IMR-90 (cell line): ENCODE results near the gene GNL1. TPM values are rescaled to one million over a fixed set of nuclear protein-coding genes. Genes with fewer than 3 reads are reported as not detected.

ENCODE experiments used
- ATAC-seq: fragments of 200-7000 bp; cut with Tn5 transposase; 2 replicates; pipeline ENCODE4 v1.9.1; 2020; ENCODE audit warnings: low read depth, mild to moderate bottlenecking, moderate library complexity
- BruUV-seq: library from RNA; stranded (reverse); fragments of 400-500 nt; replicated peaks from 2 replicates; lab custom pipeline; 2021; lab: Mats Ljungman, UMichigan
- CTCF ChIA-PET: fragments of 300-600 bp; formaldehyde crosslinking; extraction: SDS; loops from one replicate; lab custom pipeline; 2021; ENCODE audit warnings: antibody characterized with exemption; lab: Yijun Ruan, JAX
- POLR2A ChIA-PET: fragments of 300-600 bp; sonication (Branson Sonifier 250); formaldehyde crosslinking; loops from one replicate; lab custom pipeline; 2022; ENCODE audit warnings: antibody characterized with exemption; ENCODE audit not compliant: unreplicated experiment; lab: Charles Lee
- DNase-seq: peaks from one replicate; pipeline ENCODE4 v3.0.0; 2013
- H2AFZ ChIP-seq: replicated peaks from 2 replicates; pipeline ENCODE3; 2013; ENCODE audit warnings: low read length, mild to moderate bottlenecking; ENCODE audit not compliant: poor library complexity
- H2AK5ac ChIP-seq: 2 replicates; pipeline ENCODE4 v1.6.1; 2013; ENCODE audit warnings: low read depth, low read length, inconsistent platforms
- H2AK9ac ChIP-seq: replicated peaks from 2 replicates; pipeline ENCODE3; 2013; ENCODE audit warnings: mild to moderate bottlenecking, low read depth, low read length, moderate library complexity; ENCODE audit not compliant: poor library complexity
- H2BK120ac ChIP-seq: 2 replicates; pipeline ENCODE4 v1.6.1; 2013; ENCODE audit warnings: low read depth, low read length, inconsistent platforms
- H2BK15ac ChIP-seq: 3 replicates; pipeline ENCODE4 v1.6.1; 2013; ENCODE audit warnings: low read depth, low read length, inconsistent platforms
- H2BK20ac ChIP-seq: 2 replicates; pipeline ENCODE4 v1.6.1; 2013; ENCODE audit warnings: low read depth, mild to moderate bottlenecking, inconsistent platforms, low read length, moderate library complexity
- H2BK5ac ChIP-seq: 2 replicates; pipeline ENCODE4 v1.6.1; 2013; ENCODE audit warnings: mild to moderate bottlenecking, low read depth, low read length, inconsistent platforms; ENCODE audit not compliant: poor library complexity, severe bottlenecking
- H3K14ac ChIP-seq: replicated peaks from 2 replicates; pipeline ENCODE4 v1.6.1; 2013; ENCODE audit warnings: low read depth, low read length, inconsistent platforms
- H3K18ac ChIP-seq: 2 replicates; pipeline ENCODE4 v1.6.1; 2013; ENCODE audit warnings: low read depth, low read length, control low read depth
- H3K23ac ChIP-seq: 2 replicates; pipeline ENCODE4 v1.6.1; 2013; ENCODE audit warnings: low read depth, low read length, inconsistent platforms
- H3K27ac ChIP-seq: 2 replicates; pipeline ENCODE4 v1.5.1; 2013; ENCODE audit warnings: mild to moderate bottlenecking, control low read depth, low read length; ENCODE audit not compliant: insufficient read depth
- H3K27me3 ChIP-seq: 2 replicates; pipeline ENCODE4 v1.6.1; 2013; ENCODE audit warnings: low read length; ENCODE audit not compliant: control insufficient read depth, insufficient read depth
- H3K36me3 ChIP-seq: 2 replicates; pipeline ENCODE4 v1.6.1; 2013; ENCODE audit warnings: low read length, mixed read lengths; ENCODE audit not compliant: control insufficient read depth, insufficient read depth
- H3K4ac ChIP-seq: 2 replicates; pipeline ENCODE4 v1.6.1; 2013; ENCODE audit warnings: low read depth, low read length, inconsistent platforms
- H3K4me1 ChIP-seq: 2 replicates; pipeline ENCODE4 v1.6.1; 2013; ENCODE audit warnings: low read length, mixed read lengths; ENCODE audit not compliant: control insufficient read depth, insufficient read depth
- H3K4me2 ChIP-seq: 2 replicates; pipeline ENCODE4 v1.6.1; 2013; ENCODE audit warnings: low read depth, mild to moderate bottlenecking, control low read depth, low read length, moderate library complexity
- H3K4me3 ChIP-seq: 2 replicates; pipeline ENCODE4 v1.5.1; 2013; ENCODE audit warnings: low read depth, mild to moderate bottlenecking, control low read depth, low read length, moderate library complexity; ENCODE audit not compliant: insufficient read depth
- H3K56ac ChIP-seq: 2 replicates; pipeline ENCODE4 v1.6.1; 2013; ENCODE audit warnings: low read length, inconsistent platforms; ENCODE audit not compliant: insufficient read depth; ENCODE audit errors: extremely low read depth
- H3K79me1 ChIP-seq, 2 experiments: 2 replicates each; pipeline ENCODE4 v1.6.1; 2013; ENCODE audit warnings: low read length in 2 of 2, inconsistent platforms in 1 of 2, low read depth in 1 of 2
- H3K9ac ChIP-seq: 2 replicates; pipeline ENCODE4 v1.6.1; 2013; ENCODE audit warnings: low read depth, low read length, control low read depth
- H3K9me1 ChIP-seq: 2 replicates; pipeline ENCODE4 v1.6.1; 2013; ENCODE audit warnings: low read length, inconsistent platforms; ENCODE audit not compliant: insufficient read depth
- H3K9me3 ChIP-seq: 2 replicates; pipeline ENCODE4 v1.6.1; 2013; ENCODE audit warnings: low read length; ENCODE audit not compliant: control insufficient read depth, insufficient read depth
- H4K20me1 ChIP-seq: 2 replicates; pipeline ENCODE4 v1.6.1; 2013; ENCODE audit warnings: low read length, inconsistent platforms; ENCODE audit not compliant: insufficient read depth
- H4K5ac ChIP-seq: 2 replicates; pipeline ENCODE4 v1.6.1; 2013; ENCODE audit warnings: mild to moderate bottlenecking, low read depth, low read length, control low read depth
- H4K8ac ChIP-seq, 2 experiments: 2 replicates each; pipeline ENCODE4 v1.6.1; 2013; ENCODE audit warnings: low read depth in 2 of 2, low read length in 2 of 2, control low read depth in 1 of 2, inconsistent platforms in 1 of 2
- H4K91ac ChIP-seq: 2 replicates; pipeline ENCODE4 v1.6.1; 2013; ENCODE audit warnings: low read depth, low read length, inconsistent platforms; ENCODE audit not compliant: insufficient read depth
- CTCF ChIP-seq: conservative IDR thresholded peaks from 2 replicates; pipeline ENCODE4 v1.5.1; 2012; ENCODE audit warnings: mild to moderate bottlenecking, low read depth, low read length, improper control_type of control experiment
- MXI1 ChIP-seq: IDR thresholded peaks from 2 replicates; pipeline ENCODE4 v1.6.1; 2012; ENCODE audit warnings: low read depth, mild to moderate bottlenecking, low read length, moderate library complexity, borderline replicate concordance
- NFE2L2 ChIP-seq: fragments of 150-350 bp; IDR thresholded peaks from 2 replicates; pipeline ENCODE4 v1.6.1; 2016; ENCODE audit warnings: low read depth, mild to moderate bottlenecking, low read length
- POLR2A ChIP-seq: IDR thresholded peaks from 2 replicates; pipeline ENCODE4 v1.6.1; 2012; ENCODE audit warnings: mild to moderate bottlenecking, low read depth, low read length
- RAD21 ChIP-seq: IDR thresholded peaks from 2 replicates; pipeline ENCODE4 v1.6.1; 2012; ENCODE audit warnings: low read length, improper control_type of control experiment
- RCOR1 ChIP-seq: IDR thresholded peaks from 2 replicates; pipeline ENCODE4 v1.6.1; 2012; ENCODE audit warnings: mild to moderate bottlenecking, low read length, improper control_type of control experiment; ENCODE audit not compliant: insufficient replicate concordance
- RFX5 ChIP-seq: IDR thresholded peaks from 2 replicates; pipeline ENCODE4 v1.8.0; 2012; ENCODE audit warnings: low read depth, mild to moderate bottlenecking, low read length, moderate library complexity
- WGBS, 2 experiments: methylation state at CpG; one replicate each; pipeline versions ENCODE4 v1.1.5 to v1.1.7; 2013; ENCODE audit warnings: missing lambda C conversion rate in 2 of 2; ENCODE audit not compliant: insufficient read length in 1 of 2; ENCODE audit errors: extremely low coverage in 2 of 2; 5-methylcytosine and 5-hydroxymethylcytosine counted together
- dilution Hi-C: fragments of 300-500 bp; cut with HindIII; formaldehyde crosslinking; loops from one replicate; pipeline ENCODE4 v1.14.3; 2018; ENCODE audit warnings: low sequenced_read_pairs; ENCODE audit not compliant: unreplicated experiment
- in situ Hi-C: fragments of 300-500 bp; cut with MboI; formaldehyde crosslinking; loops from 3 replicates; pipeline ENCODE4 v1.14.3; 2019; ENCODE audit warnings: low sequenced_read_pairs, inconsistent platforms, mixed read lengths
- intact Hi-C: fragments of 100-400 bp; cut with micrococcal nuclease; formaldehyde crosslinking; loops from 2 replicates; pipeline ENCODE4 v1.10.0; 2022
- polyA plus RNA-seq, 3 experiments: library from polyadenylated mRNA; depleted of rRNA; stranded (reverse); fragments of >200 nt; gene quantifications; 2 replicates each; pipeline ENCODE4 v1.2.3, GENCODE V29; 2012; ENCODE audit warnings: low replicate concordance in 1 of 3
- total RNA-seq: library from RNA; depleted of rRNA; stranded (reverse); fragments of >200 nt; gene quantifications from 2 replicates; pipeline ENCODE4 v1.2.3, GENCODE V29; 2012

GNL1 gene
- total and polyA plus RNA-seq, 2 of the 4 experiments (the other 2 are of a cell fraction): 40.5 to 44.0 TPM

- no peak for DNase-seq
- H3K79me1 ChIP-seq: no peaks in the 10 kb centered on the region
- no peak overlapping the region for H3K9ac ChIP-seq
- TF ChIP-seq RFX5 (no peak), RCOR1 (no peak), POLR2A (no peak), RAD21 (no peak), CTCF (no peak), NFE2L2 (no peak), MXI1 (no peak)
- H3K27me3 ChIP-seq: no peaks in the 10 kb centered on the region
- H2AK5ac ChIP-seq: no peak overlapping the region
- no TSS peak for BruUV-seq
- no peak overlapping the region for H4K91ac ChIP-seq
- H2BK120ac ChIP-seq: no peak overlapping the region
- no peak overlapping the region for H2BK15ac ChIP-seq
- ChIA-PET POLR2A (no interaction called here), CTCF (interaction anchor here (1.1 to 1.7 kb wide), 3 partner anchors 42 to 52 kb away, joined by 3 to 33 read pairs (median 11); no protein-coding TSS in a partner anchor)
- H4K20me1 ChIP-seq: no peaks in the 10 kb centered on the region
- H3K36me3 ChIP-seq: no peaks in the 10 kb centered on the region
- H3K18ac ChIP-seq: no peak overlapping the region
- WGBS, 2 experiments: 100% methylated on average over 1 of the region's 15 CpGs; no CpG with 5 or more reads in 1 of the 2 experiments
- H3K56ac ChIP-seq: no peak overlapping the region
- no peak overlapping the region for H4K8ac ChIP-seq
- H3K23ac ChIP-seq: no peak overlapping the region; the same call in 1 of the 2 replicates
- ATAC-seq: no peak
- H2BK5ac ChIP-seq: no peak overlapping the region
- in situ Hi-C loops: no loop called here
- no peak overlapping the region for H2BK20ac ChIP-seq
- no peak overlapping the region for H3K4ac ChIP-seq
- intact Hi-C loops: no loop called here
- dilution Hi-C loops: no loop called here
- no peak overlapping the region for H3K4me2 ChIP-seq
- no peaks in the 10 kb centered on the region for H3K9me3 ChIP-seq
- H2AK9ac ChIP-seq: no peak overlapping the region
- peaks cover 5% of the 10 kb centered on the region for H3K9me1 ChIP-seq
- no peak overlapping the region for H3K4me3 ChIP-seq
- H4K5ac ChIP-seq: no peak overlapping the region
- H3K27ac ChIP-seq: no peak overlapping the region
- H2AFZ ChIP-seq: no peak overlapping the region
- H3K14ac ChIP-seq: no peak overlapping the region
- no peaks in the 10 kb centered on the region; the same call in 1 of the 2 replicates for H3K4me1 ChIP-seq
Observed at GRCh38 chr6:30533460-30534294, 22.6 kb downstream of the GNL1 start.
